ENCODE results near the gene LRRC4.

Gene LRRC4

DNA sequence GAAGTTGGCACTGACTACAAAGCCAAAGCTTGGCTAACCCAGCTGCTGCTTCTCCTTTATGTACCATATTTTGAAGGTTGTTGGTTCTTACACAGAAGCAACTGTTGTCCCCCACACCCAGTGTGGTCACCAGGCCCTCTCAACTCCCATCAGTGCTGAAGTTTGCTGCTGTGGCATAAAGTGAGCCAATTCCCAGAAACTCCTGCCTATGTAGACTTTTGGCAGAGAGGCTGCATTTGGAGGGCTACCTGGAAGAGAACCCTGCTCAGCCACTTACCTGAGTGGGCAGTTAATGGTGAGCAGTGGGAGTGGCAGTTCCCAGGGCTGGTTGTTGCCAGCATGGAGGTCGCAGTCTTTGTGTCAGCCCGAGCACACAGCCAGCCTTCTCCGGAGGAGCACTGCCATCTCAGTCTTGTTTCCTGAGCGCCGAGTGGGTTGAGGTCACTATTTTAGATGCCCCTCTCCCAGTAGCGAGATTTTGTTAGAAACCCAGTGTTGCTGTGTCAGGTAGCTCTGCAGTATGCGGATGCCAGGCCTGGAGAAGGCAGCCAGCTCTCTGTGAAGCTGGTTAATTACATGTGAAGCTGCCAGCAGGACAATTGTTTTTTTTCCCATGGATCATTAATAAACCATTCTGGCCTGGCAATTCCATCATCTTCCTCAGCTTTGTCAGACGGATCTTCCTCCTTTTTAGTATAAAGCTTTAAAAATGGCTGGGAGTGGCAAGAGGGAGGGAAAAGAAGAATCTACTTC is 24.5 kb downstream of the LRRC4 start:
- no peak for DNase-seq (ENCODE audit: low read depth)

DNA sequence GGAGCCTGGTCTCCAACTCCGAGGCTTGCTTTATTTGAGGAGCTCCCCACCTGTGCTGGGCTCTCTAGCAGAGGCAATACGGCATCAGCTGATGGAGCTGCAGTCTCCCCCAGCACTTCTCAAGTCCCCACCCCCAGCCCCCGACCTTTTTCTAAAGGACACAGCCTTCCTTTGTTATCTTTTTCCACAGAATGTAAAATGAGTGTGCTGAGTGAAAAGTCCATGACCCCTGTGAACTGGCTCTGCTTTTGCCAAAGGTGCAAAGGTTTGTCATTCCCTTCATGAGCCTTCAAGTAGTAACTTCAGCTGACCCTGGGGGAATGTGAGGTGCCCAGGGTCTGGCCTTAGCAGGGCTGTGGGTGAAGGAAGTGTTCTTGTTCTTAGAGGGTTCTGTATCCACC is 25.5 kb downstream of the LRRC4 start:
- DNase-seq (ENCODE audit: low read depth), result no peak

DNA sequence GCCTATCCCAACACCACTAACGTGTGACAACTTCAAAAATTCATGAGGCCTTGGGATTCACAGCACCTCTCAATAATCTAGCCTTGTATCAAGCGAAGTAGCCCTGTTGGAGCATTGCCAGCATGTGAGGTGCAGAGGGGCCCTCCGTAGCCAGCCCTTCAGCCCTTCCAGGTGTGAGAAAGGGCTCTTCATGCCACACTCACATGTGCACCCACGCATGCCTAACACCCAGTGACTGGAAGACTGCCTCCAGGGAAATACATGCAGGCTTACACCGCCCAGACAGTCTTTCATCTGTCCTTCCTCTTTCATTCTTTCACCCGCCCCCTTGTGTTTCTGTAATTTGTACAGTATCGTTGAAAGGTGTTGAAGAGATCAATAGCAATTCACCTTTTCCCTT is 26.1 kb downstream of the LRRC4 start:
- DNase-seq (ENCODE audit: low read depth), result no peak

DNA sequence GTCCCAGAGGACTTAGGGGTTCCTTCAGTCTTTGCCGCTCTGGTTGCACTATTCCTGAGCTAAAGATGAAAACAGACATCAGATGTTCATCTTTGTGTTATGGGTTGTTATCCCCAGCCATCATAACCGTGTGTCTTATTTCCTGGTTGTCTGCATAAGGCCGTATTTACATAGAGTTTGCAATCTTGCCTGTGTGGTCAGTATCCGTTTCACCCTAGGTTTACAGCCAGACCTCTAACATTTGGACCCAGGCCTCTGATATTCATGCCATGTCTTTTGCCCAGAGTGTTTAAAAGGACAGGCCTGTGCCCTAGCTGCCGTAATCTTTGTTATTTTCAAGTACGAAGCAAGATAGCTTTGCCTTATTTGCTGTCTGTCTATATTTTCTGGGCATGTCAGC is 26.6 kb downstream of the LRRC4 start:
- DNase-seq (ENCODE audit: low read depth), result no peak

DNA sequence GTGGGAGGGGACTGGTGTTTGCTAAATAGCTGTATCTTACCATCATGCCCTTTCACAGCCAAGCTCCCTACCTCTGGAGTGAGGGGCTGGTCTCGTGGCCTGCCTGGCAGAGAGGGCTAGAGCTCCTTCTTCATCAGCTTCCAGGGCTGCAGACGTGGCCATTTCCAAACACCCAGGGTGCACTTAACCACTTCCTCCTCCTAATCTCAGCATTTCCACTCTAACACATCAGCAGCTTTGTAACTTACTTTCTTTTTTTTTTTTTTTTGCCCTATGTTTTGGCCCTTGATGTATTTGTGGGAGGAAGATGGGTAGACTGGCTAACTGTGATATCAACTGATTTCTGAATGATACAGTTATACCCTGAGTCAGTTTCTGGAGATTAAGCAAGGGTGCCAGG is 27.4 kb downstream of the LRRC4 start:
- DNase-seq (ENCODE audit: low read depth), result no peak

DNA sequence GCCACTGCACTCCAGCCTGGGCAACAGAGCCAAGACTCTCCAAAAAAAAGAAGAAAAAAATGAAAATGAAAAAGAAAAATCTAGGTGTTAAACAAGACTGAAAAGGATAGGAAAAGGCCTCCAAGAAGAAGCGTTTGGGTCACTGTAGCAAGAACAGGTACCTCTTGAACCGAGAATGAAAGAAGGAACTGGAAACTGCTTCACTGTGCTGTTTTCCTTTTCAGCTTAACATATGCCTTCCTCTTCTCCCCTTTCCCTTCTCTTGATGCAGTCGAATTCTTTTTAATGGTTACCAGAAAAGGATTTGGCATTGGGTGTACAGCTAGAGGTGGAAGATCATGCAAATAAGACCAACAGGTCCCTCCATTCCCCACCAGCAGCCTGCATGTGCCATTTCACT is 28.1 kb downstream of the LRRC4 start:
- DNase-seq (ENCODE audit: low read depth), result no peak

DNA sequence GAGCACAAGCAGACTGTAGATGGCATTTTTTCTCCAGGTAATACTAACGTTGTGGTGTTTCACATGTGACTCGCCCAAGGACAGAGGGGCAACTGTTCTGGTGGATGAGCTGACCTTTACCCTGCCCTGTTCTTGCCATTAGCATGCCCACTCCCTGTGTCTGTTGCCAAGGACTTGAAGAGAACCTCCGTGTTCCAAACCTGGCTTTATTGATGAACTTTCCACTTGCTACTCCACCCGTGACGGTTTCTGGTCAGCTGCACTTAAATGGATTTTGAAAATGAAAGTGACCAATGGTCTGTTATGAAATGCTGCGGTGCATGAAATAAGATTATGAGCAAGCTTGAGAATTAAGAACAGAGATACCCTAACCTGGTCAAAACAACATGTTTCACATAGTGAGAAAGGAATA is 30.4 kb downstream of the LRRC4 start:
- no peak for DNase-seq (ENCODE audit: low read depth)

DNA sequence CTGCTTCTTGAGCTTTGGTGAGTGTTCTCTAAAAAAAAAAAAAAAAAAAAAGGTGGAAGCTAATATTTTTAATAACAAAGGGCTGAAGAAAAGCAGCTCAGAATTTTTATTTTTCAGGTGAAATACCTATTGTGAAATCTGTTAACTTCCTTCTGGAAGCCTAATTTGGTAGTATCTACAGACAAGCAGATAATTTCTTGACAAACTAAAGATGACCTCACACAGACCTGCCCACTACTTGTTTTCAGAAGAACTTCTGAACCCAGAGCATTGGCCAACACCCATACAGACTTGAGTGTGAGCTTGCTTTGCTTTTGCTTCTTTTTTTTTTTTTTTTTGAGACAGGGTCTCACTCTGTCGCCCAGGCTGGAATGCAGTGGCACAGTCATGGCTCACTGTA is 31.2 kb downstream of the LRRC4 start:
- no peak for DNase-seq (ENCODE audit: low read depth)

DNA sequence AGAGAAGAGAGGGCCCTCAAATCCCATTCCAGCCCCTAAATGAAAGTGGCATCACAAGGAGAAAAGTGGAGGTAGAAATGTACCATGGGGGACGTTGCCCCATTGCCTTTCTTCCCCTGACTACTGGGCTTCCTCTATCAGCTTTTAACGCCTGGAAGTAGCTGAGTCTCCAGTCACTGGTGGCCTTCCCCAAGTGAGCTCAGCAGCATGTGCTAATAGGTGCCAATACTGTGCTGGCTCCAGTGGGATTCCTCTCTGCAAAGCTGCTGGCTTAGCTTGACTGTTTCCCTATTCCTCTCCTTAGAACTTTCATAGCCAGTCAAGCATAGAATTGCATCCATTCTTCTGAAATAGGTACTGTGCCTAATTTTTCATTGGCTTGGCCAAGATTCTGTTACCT is 32.6 kb downstream of the LRRC4 start:
- DNase-seq (ENCODE audit: low read depth), result no peak

DNA sequence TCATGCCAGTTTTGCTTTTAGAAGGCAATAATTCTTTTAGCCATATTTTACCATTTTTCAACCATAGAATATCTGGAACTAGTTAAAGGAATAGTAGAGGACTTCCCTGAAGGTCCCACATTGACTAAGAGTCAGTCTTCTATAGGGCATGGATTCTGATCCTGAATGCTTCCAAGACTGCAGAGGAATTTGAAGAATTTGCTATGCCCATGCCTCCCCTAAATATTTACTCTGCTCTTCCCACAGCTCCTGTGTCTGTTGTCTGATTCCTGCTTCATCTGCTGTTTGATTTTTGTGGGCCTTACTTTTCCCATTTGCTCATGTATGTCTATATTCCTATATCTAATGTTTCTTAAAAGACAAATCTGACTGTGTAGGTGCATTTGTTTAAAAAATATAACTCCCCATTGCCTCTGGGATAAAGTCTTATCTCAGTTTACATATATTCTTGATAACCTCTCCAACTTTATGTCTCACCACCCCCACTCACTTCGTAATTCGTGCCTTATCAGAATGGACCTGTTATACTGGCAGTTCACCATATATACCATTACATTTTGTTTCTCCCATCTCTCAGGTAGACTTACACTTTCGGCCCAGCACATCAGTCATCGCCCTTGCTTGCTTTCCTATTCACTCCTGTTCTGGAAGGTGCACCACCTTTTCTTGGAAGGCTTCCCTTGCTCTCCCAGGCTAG is 33.9 kb downstream of the LRRC4 start:
- DNase-seq (ENCODE audit: low read depth), result no peak

DNA sequence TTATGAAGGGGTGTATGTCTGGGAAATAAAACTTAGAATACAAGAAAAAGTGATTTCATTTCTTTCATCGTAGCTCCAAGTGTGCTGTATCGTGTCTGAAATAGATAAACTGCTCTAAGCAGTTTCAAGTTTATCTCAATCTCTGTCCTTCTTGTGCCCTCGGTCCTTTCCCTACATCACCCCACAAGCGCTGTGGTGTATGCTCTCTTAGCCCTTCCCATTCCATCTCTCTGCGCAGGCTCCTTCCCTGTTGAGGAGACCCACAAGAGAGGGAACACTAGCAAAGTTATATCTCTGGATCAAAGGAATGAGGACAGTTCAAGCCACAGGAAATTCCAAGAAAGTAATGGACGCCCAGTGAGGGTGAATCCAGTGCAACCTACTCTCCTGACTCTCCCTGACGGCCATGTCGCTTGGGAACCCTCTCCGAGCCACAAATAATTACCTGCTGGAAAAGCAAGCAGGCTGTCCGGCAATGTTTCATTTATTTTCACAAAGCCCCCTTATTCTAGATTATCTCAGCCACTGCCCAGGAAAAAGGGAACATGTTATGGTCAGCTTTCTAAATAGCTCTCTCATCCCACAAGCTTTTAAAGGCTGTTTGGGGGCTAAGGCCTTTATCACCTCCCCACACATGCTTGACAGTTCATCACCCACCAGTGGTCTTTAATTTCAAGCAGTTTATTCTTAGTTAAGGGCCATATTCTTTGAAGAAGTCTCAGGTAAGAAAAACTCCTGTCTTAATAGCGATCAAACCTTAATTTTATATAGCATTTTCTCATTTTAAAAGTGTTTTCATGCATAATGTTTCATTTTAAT is 34.8 kb downstream of the LRRC4 start:
- no peak for DNase-seq (ENCODE audit: low read depth)

DNA sequence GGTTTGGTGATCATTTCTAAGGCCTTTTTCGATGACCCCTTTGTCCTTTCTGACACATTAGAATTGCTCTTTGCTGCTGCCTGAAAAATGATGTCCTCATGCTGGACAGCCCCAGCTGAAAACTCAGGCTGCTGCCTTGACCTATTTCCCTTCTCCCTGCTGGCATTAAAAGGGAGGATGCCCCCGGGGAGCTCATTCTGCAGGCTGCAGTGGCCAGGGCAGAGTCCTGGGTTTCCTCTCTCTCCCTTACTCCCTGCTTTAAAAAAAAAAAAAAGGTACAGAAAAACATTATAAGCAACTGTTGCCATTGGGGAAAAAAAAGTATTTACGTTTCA is 35.4 kb downstream of the LRRC4 start:
- DNase-seq (ENCODE audit: low read depth), result no peak

DNA sequence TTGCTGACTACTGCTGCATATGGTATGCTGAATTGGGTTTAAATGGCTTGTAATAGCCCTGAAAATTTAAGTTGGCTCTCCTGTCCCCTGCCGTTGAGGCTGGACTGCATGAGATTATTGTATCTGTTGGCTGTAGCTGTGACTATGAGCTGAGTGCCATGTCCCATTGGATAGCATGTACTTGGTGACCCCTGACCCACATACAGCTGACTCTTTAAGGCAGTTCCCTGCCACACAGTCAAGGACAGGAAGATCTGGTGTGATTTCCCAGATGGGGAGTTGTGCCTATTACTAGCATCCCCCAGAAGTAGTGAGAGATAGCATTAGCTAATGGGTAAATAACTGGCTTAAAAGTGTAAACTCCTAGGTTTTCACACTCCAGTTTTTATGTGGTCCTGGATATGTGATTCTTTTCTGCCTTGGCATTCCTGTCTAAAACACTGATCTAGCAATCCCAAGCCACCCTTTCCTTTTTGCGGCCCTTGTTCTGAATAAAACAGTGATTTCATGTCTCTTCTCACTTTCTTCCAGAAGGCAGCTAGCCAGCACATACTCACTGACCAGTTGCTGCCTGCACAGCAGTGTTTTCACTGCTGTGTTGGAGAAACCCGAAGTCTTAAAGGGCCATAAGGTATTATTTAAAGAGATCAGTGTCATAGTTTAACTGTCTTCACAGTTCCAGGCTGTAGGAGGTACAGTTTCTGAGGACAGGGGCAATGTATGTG is 35.9 kb downstream of the LRRC4 start:
- DNase-seq (ENCODE audit: low read depth), result peak; percentile 12

DNA sequence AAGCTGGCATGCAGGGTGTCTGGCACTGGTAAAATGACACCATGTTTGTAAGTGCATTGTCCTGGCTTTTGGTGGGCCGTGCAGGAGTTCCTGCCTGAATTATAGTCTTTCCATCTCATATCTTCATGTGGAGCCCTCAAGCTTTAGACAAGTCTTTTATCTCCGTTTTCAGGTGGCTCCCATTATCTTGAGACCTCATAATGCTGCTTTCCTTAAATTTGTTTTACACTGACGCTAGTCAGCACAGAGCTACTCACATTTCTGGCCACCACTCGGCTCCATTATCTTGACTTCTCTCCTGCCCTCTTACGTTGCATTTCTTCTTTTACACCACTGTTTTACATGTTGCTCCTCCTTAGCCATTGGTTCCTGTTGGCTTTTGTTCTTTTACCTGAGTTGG is 37.2 kb downstream of the LRRC4 start:
- DNase-seq (ENCODE audit: low read depth), result no peak

DNA sequence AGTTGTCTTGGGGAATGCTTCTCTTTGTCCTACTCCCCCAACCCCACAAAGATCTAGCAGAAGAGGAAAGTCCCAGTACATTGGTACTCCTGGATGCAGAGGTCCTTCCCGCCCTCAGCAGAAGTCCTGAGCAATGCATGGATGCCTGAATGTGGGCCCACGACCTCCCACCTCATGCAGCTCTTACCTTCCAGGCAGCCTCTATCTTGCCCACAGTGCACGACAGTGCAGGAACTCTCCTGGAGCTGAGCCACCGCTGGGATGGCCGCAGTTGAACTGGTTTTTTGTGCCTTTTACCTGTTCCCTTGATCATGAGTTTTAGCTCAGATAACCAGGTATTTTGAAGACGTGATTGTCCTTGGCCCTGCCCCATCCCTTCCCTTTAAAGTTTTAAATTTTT is 37.9 kb downstream of the LRRC4 start:
- no peak for DNase-seq (ENCODE audit: low read depth)

DNA sequence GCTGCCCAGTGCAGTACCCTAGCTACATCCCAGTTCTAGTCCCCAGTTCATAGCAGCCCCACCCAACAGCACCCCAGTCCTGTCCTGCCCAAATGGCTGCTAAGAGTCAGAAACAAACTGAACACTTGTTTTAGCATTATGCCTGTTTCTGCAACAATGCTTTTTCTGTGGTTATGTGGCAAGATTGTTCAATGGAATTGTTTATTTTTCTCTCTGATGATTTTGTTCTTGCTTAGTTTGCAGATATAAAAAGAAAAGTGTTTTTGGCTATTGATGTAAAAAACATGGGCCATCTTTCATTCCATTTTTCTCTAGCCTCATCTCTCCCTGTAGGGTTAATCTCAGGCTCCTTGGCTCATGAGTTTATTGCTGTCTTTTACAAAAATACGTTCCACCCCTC is 42.5 kb downstream of the LRRC4 start:
- peak; percentile 2 for DNase-seq (ENCODE audit: low read depth)

DNA sequence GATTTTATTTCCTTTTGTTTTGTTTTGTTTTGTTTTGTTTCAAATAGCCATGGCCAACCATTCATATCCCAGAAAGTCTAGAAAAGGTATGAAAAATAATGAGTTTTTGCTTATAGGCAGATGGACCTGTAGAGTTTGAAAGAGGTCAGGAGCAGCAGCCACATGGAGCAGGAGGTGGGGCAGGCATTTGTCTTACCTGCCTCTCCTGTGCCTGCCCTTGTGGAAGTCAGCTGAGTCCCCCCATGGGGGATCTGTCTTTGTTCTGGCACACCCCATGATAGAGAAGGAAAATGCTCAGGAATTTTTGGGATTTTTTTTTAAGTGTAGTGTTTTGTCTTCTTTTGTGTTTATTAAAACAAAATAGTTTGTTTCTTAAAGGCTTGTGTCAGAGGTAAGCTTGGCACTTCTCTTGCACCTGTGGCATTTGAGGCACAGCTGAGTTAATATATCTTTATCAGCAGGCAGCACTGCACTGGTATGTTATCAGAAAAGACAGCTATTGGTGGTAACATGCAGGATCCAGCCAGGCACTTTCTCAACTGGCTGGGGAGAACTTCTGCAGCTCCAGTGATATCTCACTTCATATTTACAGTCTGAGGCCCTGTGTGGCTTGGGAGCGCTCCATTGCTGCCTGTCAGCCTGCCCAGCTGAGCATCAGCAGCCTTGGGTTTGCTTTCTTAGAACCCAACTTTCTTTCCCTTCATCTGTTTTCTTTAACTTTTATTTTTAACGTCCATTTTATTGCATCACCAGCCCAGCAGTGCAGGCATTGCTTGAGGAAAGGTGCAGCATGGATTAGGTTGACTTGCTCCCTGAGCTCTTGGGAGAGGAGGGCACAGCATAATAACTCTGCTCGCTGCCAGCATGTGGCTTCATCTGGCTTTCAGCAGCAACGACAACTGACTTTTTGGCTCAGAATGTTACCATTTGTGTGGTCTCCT is 44.4 kb downstream of the LRRC4 start:
- DNase-seq (ENCODE audit: low read depth), result no peak

DNA sequence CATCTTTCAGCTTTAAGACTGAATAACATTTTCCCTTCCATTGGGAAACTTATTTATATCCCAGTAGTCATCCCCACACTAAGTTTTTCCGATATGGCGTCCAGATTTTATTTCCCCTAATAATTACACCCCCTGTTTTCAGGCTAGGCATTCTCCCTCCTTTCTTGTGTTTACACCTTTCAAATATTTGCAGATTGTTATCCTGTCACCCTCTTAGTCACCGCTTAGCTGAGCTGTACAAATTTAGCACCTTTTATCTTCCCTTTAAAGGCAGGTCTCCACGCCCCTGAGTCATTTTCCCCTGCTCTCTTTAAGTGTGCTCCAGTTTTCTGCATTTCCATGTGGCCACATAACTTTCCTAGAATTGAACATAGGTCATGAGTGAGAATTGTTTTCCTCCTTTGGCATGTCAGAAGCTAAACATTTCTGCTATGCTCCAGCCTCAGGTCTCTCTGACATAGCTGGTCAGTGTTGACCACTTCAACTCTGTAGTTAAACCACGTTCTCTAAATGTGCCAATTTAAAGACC is 47.4 kb downstream of the LRRC4 start:
- DNase-seq (ENCODE audit: low read depth), result peak; percentile 2

DNA sequence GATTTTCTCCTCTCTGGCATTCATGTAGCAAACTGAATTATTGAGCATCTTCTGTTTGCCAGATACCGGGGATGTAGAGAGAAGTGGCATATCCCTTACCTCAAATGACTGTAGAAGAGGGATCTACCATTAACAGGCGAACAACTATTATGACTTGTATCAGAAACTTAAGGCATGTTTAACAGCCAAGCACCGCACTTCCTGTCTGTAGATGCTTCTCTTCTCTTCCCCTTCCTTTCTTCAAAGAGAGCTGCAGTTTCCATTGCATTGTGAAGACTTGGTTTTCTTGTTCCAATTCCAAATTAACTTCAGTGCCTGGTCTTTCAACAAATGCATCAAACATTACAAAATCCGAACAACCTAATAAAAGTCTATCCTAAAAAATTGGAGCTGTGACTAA is 49.3 kb downstream of the LRRC4 start:
- no peak for DNase-seq (ENCODE audit: low read depth)

DNA sequence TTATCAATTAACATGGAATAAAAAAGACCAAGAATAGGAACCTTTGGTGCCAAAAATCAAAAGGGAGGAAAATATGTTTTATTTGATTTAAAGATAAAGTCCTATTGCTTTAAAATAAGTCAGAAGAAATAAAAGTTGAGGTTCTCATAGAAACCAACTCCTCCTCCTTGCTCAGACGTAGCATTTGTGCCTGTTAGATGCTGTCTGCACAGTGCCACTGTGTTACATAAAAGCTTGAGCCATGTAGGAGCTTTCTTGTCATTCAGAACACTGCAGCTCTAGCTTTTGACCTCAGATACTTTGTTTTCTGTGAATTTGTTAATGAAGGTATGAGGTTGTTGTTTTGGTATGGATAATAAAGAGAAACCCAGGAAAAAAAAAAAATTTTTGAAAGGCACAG is 50.3 kb downstream of the LRRC4 start:
- DNase-seq (ENCODE audit: low read depth), result no peak

DNA sequence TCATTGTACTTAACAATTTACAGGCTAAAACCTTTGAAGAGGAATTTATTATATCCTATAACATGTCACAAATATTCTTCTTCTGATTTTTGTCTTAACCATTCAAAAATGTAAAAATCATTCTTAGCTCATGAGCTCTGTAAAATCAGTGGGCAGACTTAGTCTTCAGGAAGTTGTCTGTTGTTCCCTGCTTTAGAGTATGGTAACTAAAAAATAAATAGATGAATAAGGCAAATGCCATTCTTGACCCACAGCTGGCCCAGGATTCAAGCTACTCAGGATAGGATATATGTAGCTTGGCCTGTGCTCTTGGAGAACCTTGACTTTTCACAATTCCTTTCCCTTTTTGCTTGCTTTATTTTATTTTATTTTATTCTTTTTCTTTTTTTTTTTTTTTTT is 51.5 kb downstream of the LRRC4 start:
- no peak for DNase-seq (ENCODE audit: low read depth)

Measured in GM04503 (cell line).